T-helper 2 cell (primary cell): Measurements from ENCODE around the gene S100A13.
A peak's percentile ranks its signal among the peaks of the same experiment; 100 is the strongest.

Experiments
- DNase-seq, 5 experiments: peaks; one replicate each; pipeline versions ENCODE4 v3.0.0 to v3.0.0-alpha.2; 2012 to 2022

The S100A13 gene

DNA sequence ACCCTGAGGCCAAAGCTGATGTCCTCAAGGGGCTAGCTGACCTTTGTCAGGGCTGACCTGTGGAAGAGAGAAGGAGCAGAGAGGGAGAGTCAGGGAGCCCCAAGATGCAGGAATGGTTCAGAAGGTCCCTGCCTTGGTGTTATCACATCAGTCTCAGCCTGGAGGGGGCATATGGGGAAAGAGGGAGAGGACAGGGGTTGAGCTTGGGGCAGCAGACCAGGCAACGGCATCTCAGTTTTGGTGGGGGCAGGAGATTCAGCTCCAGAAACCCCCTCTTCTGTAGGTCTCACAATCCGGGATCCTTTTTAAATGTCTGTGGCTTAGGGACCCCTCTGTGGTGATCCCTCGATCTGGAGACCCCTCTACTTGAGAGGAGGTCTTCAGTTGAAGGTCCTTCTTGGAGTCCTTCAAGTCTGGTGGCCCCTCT is 815 bp downstream of the S100A13 start:
- no peak for DNase-seq

DNA sequence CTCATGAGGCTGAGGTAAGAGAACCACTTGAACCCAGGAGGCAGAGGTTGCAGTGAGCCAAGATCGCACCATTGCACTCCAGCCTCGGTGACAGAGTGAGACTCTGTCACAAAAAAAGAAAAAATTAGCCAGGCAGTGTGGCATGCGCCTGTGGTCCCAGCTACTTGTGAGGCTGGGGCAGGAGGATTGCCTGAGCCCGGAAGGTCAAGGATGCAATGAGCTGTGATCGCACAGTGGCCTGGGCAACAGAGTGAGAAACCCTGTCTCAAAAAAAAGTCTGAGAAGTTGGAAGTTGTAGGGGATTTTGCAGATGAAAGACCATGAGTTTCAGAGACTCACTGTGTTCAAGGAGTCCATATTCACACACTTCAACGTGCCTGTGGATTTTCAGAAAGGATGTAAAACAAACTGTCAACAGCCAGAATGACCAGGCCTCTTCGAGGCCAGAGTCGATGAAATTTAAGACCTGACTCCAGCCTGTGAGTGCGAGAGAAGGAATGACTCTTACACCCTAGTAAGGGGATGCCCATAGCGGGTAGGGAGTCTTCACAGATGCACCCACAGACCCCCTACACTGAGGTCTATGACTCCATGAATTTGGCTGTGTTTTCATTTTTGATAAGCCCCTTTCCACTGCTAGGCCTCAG is 2.2 kb downstream of the S100A13 start:
- DNase-seq: no peak

DNA sequence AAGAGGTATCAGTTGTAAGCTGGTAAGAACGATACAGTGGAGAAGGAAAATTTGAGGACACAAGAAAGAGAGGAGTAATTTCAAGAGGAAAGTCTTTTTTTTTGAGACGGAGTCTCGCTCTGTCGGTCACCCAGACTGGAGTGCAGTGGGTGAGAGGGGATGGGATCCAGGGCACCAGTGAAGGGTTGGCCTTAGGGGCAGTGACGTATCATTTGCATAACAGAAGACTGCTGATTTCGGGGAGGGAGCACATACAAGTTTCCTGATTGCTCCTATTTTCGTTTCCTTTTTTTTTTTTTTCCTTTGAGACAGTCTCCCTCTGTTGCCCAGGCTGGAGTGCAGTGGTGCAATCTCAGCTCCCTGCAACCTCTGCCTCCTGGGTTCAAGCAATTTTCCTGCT is 4.2 kb downstream of the S100A13 start:
- no peak for DNase-seq

DNA sequence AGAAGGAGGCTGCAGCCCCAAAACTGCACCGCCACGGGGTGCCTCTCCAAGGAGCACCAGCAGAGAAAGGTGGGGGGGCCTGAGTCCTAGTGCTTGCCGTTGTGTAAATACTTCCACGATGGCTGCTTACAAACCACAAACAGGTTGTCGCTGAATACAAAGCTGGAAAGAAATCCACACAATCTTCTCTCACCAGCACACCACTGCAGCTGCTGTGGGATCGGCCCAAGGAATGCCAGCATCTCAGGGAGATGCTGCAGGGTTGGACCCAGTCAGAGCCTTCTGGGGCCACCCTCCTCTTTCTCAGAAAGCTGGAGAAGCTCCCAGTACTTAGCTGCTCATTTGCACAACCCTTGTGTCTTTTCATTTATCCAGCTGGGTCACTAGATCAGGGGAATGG is 8.1 kb downstream of the S100A13 start:
- DNase-seq: no peak

DNA sequence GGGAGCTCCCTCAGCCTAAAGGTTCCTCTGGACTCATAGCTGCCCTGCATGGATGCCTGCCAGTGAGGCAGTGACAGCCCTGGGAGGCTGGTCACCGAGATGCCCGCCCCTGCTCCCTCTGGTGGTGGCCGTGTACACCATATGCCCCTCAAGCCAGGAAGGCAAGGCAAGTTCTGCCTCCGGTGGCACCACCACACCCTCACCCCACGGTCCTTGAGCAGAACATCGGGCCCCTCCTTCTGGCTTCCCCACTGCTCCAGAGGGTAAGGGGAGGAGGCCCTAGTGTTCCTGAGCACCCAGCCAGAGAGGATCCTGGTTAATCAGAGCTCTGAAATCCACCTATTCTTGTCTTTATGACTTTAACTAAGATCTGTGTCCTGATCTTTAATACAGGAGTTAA is 9.6 kb downstream of the S100A13 start:
- peak in 3 of 5 experiments; percentile 34 to 69 (median 47) for DNase-seq

DNA sequence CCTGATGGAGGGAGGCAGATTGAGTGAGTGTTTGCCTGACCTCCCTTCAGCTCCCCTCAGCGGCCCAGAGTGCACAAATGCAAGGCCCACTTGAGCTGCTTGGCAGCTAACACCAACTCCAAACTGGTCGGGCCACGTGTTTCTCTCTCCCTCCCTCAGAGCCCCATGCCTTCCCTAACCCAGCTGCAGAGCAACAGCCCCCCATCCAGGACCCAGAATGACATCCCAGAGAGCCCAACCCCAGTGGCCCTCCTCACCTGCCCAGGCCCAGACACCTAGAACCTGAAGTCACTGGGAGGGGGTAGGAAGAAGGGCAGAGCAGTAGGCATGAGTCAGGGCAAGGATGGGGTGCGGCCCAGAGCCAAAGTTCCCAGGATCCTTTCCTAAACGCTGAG is 10.4 kb downstream of the S100A13 start:
- DNase-seq: no peak

DNA sequence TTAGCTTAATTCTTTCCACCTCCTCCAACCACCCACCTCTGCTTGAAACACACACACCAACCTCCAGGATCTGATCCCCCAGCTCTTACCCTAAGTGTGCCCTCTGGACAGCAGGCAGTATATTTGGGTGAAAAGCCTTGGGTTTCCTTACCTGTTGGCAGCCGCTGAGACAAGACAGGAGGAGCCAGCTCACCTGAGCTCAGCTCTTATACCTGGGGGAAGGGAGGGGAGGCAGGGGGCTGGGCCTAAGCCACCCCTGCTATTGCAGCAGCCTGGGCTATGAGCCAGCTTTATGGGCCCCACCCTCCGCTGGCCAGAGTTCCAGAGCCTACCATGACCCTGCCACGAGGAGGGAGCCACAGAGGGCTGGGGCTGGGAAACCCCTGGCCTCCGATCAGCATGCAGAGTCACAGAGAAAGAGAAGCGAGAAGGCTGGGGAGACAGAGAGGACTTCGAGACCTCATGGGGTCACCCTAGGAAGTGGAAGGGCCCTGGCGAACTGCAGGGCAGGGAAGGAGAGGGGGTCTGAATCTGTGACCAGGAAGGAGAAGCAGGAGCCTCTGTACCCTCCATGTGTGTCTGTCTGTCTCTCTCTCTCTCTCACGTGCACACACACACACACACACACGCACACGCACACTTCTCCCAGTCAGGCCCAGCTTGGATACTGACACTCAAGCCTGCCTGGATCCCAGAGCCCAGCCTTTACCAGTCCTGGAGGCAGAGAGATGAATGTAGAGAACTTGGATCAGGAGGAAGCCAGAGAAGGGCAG is 11.0 kb downstream of the S100A13 start, which contains the start of gene S100A14:
Gene S100A14 (minus strand): TSS at position 182 of the 773 bp plus-strand sequence. CDS start 467 bp downstream, outside the sequence.
- no peak for DNase-seq

DNA sequence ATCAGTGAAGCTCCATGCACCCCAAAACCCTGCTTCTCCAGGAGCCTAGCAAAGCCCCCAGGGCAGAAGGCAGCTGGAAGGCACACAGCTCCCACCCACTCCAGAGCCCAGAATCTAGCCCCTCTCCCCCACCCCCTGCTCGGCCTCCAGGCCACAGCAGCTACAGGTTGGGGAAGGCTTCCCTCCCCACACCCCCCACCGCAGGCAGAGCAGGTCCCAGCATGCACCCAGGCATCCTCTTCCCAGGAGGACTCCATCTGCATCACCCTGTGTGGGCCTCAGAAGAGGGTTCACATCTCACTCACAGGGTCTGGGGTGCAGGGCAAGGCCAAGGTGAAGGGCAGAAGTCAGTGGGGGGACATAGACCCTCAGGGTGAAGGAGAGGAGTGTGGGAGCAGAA is 11.9 kb downstream of the S100A13 start:
- DNase-seq: no peak

DNA sequence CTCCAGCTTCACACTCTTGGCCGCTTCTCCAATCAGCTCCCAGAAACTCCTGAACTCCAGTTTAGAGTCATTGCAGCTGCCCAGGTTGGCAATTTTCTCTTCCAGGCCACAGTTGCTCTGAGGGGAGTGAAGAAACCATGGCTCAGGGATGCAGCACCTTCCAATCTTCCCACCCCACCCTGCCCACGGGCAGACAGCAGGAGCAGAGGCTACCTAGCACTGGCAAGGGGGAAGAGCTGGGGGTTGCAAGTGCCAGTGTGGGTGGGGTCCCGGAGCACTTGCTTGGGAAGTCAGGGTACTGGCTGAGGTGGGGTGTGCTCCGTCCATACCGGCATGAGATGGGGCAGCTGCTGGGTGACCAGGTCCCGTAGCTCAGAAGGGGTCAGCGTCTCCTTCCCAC is 12.4 kb downstream of the S100A13 start:
- no peak for DNase-seq

DNA sequence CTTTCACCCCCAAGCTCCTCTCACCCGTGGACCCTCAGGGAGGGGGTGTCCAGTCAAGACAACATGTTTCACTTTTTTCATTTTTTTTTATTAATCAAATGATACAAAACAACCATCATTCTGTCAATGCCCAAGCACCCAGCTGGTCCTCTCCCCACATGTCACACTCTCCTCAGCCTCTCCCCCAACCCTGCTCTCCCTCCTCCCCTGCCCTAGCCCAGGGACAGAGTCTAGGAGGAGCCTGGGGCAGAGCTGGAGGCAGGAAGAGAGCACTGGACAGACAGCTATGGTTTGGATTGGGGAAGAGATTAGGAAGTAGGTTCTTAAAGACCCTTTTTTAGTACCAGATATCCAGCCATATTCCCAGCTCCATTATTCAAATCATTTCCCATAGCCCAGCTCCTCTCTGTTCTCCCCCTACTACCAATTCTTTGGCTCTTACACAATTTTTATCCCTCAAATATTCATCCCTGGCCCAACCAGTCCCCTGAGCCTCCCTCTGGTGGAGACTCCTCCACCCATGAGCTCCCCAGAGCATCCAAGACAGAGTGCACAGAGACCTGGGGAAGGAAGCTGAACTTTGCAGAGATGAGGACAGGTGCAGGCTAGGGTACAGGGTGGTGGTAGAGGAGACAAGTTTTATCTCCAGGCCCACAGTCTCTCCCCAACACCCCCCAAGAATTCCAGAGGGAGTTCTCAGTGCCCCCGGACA is 13.0 kb downstream of the S100A13 start:
- DNase-seq: no peak

DNA sequence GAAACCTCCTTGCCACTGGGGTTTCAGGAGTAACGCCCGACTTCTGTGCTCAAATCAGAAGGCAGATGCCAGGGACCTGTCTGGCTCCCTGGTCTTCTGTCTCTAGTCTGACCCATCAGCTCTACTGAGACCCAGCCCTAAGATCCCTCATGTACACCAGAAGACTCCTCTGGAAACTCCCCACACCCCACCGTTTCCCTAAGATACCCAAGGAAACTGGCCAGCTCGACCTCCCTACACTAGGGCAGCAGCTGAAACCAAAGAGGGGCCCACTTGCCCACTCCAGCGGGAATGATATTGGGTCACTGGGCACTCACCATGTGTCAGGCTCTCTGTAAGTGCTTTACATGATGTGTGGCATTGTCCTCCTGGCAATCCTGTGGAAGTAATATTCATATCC is 13.9 kb downstream of the S100A13 start:
- no peak for DNase-seq

DNA sequence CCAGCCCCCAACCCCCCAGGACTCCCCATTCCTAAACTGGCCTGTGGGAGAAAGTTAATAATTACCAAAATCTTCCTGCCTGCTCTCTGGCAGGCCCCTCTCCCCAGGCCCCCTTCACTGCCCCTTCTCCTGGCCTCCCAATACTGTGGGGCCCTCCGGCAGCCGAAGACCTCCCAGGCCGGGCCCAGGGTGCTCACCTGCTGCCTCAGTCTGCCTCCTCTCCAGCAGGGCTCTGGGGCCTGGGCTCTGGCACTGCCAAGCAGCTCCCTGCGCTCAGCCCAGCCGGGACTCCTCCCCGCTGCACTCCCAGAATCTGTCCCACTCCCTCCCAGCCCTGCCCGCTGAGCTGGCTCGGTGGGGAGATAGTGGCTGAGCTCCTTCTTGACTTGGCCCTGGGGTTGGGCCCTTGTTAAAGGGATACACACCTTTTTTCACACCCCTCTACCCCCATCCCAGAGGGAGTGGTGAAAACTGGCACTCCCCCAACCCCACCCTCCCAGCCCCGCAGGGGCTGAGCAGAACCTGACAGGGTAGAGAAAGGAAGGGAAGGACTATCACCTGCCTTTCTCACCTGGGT is 14.5 kb downstream of the S100A13 start, which contains the start of gene S100A16:
Gene S100A16 (minus strand): TSS at position 383 of the 577 bp plus-strand sequence. CDS start 4,986 bp downstream, outside the sequence.
- DNase-seq: no peak

DNA sequence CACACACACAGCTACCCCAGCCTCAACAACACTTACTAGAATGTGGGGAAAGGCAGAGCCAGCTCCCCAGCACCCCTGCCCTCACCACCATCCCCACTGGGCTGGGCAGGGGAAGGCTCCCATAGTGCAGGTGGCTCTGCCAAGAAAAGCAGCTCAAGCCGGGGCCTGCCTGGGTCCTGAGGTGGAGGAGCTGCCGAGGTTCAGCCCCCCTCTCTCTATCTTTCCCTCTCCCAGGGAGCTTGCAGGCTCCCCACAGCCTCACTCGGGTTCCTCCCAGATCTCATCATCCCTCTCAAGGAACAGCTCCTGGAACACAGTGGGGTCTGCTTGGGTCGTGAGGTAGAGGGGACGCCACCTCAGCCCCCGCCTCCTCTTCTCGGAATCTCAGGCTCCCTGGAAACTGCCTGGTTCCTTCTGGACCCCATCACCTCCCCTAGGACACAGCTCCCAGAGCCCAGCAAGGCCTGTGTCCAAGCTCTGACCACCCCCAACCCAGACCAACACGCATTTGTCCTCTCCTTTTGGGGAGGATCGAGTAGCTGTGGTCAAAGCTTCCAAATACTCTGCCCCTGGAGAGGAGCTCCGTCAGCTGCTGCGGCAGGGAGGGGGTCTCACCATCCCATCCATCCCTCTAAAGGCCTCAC is 15.1 kb downstream of the S100A13 start:
- no peak for DNase-seq

DNA sequence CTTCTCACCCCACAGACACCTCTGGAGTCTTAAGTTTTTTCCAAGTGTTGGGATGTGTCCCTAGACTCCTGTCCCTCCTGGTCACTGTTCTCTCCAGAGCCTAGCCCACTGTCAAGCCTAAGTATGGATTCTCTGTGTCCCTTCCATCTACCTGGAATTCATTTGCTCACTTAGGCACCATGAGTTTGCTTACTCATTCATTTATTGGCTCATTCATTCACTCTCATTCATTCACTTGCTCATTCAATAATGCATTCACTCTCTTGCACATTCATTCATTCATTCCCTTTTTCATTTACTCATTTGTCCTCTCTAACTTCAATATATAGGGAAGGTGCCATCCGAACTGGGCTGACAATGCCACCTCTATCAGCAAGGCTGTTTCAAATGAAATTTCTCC is 15.9 kb downstream of the S100A13 start:
- no peak for DNase-seq

DNA sequence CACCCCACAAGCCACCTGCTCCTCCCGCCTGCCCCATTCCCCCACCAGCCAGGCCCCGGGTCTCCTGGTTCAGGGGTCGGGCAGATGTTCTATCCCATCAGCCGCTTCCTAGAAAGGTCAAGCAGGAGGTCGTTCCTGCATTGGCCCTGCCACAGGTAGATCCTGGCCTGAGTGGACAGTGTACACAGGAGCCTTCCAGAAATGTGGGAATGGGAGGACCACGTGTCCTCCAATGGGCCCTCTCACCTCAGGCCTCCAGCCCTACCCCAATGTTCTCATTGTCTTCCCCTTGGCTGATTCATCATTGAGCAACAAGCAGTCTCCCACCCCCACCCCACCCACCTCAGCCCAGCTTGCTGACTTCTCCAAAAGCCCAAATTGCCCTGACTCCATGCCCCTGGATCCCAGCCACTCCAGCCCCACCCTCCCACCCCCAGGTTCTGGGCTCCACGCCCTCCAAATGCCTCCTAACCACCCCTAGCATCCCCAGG is 16.4 kb downstream of the S100A13 start:
- DNase-seq: no peak

DNA sequence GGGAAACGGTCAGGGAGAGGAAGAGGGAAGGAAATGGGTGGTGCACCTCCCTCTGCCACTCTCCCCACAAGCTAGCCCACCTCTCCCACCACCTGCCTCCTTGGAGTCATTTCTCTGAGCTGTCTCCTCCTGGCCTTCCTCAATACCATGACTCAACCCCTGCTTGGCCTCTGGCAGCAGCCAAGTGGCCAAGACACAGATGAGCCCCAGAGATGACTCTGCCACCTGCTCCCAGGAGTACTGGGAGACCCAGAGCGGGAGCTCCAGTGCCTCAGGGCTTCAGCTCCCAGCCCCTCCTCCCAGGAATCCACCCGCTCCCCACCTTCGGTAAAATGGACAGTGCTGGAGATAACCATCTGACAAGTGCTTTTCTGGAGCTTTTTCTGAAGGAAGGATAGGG is 17.0 kb downstream of the S100A13 start:
- no peak for DNase-seq

DNA sequence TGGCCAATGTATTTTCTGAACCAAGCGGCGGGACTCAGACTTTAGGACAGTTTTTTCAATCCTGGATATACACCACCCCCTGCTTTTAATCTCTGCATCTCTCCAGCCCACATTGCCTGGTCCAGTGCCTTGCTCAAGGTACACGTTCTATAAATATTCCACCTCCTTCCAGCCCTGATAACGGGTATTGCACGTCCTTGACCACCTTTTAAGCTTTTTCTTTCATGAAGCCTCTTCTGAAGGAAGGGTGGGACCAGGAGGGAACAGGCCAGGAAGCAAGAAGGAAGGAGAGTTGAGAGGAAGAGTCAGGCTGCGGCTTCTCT is 17.8 kb downstream of the S100A13 start:
- DNase-seq: no peak

DNA sequence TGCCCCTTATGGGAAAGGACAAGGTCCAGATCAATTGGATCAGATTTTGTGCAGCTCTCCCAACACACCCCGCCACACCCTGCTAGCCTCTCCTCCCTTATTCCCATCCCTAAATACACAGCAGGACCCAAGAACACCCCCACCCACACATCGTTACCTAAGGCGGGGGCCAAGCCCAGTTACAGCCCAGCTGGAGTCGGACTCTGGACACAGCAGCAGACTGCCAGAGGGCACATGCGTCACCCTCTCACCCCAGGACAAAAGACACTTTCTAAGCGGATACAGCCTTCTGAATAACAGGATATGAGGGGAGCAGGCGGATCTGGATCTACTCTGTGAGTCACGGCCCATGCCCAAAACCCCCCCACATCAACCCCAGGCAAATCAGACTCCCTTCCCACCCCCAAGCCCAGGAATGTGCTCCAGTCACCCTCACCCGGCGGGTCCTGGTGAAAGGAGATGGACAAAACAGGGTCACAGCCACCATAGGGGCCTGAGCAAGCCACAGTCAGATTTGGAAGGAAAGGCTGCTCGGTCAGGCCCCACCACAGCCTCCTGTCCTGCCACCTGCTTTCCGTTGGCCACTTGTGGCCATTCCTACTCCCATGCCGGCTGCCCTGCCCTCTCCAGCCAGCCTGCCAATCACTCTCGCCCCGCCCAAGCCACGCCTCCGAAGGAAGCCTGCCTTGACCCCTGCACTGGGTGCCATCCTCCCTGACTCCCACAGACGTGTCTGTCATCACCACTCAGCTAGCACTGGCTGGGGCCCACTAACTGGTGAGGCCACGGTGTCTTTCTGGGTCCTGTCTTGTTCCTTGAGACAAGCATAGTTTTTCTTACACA is 18.3 kb downstream of the S100A13 start:
- DNase-seq: no peak

DNA sequence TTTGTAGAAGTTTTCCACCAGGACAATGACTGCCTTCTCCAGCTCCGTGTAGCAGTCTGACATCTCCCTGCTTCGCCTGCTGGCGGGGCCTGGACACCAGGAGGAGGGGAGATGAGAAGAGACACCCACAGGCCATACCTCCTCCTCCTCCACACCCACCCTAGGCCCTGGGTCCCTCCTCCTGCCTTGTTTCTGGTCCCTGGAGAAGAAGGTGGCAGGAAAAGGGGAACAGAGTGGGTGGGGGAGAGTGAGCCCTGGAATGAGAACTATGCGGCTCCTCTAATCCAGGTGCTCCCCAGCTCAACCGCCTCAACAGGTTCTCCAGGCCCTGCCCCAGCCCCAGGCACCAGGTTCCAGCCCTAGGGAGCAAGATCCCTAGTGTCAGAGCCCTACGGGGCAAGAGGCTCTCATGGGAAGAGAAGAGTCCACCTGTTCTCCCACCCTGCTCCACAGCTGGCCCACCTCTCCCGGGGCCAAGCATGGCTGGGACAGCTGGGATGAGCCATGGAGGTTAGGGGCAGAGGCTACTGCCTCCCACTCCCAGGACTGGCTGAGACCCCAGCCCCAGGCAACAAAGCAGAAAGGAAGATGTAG is 19.1 kb downstream of the S100A13 start:
- no peak for DNase-seq

DNA sequence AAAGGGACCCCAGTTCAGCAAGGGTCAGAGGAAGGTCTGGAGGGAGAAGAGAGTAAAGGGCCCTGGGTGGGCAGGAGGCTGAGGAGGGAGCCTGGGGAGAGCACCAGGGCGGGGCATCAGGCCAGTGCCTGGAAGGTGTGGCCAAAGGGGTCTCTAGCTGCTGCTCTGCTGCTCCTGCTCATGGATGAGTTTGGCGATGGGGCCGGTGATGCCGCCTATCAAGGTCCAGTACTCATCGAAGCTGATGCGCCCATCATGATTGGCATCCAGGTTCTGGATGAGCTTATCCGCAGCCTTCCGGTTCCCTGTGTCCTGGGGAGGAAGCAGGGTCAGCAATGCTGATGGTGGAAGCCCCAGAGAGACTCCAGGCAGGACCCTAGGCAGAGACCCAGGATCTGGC is 19.9 kb downstream of the S100A13 start:
- no peak for DNase-seq

DNA sequence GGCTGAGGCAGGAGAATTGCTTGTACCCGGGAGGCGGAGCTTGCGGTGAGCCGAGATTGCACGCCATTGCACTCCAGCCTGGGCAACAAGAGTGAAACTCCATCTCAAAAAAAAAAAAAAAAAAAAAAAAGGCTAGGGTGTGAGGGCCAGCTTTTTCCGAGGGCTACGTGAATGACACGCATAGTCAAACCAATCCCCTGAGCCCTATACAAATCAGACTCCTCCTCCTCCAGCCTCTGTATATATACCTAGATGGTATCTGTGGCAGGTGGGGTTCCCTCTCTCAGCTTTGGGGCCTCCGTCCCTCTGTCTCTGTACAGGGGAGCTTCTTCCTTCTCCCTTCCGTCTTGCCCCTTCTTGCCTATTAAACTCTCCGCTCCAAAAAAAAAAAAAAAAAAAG is 21.1 kb downstream of the S100A13 start:
- DNase-seq: no peak
